ENCODE results near the gene PPM1D.

DNA sequence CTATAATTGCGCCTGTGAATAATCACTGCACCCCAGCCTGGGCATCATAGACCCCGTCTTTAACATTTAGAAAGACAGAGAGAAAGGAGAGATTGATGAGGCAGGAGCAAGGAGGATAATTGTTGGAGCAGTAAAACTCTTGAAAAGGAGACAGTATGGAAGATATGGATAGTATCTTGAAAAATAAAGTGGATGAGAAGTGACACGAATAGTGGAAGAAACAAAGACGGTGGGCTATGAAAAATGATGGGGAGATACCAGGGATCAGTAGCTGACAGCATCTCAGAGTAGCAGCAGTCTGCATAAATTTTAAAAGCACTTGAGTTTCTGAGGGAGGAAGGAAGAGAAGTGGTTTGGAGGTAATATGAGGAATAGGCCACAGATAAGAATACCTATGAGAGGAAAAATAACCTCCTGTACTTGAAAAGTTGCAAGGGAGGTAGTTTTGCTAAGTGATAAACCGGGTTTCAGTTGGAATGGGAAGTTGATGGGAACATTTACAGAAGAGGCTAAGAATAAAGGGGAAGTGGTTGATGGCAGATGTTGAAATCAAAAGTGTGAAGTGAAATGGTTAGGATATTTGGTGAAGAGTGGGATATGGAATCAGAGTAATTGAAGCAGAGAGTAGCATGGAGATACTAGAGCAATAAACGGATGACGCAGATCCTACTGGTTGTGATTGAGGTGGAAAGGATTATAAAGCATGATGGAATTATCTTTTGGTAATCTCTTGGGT lies 1.8 kb upstream of the PPM1D start:
- no peak for TF ChIP-seq EZH2 (IDR thresholded peaks at IDR 0.05; ENCODE audit: borderline replicate concordance, low read length)
- TF ChIP-seq, protein P1, sequence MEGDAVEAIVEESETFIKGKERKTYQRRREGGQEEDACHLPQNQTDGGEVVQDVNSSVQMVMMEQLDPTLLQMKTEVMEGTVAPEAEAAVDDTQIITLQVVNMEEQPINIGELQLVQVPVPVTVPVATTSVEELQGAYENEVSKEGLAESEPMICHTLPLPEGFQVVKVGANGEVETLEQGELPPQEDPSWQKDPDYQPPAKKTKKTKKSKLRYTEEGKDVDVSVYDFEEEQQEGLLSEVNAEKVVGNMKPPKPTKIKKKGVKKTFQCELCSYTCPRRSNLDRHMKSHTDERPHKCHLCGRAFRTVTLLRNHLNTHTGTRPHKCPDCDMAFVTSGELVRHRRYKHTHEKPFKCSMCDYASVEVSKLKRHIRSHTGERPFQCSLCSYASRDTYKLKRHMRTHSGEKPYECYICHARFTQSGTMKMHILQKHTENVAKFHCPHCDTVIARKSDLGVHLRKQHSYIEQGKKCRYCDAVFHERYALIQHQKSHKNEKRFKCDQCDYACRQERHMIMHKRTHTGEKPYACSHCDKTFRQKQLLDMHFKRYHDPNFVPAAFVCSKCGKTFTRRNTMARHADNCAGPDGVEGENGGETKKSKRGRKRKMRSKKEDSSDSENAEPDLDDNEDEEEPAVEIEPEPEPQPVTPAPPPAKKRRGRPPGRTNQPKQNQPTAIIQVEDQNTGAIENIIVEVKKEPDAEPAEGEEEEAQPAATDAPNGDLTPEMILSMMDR (conservative IDR thresholded peaks at IDR 0.05 in 1 of 2, IDR thresholded peaks at IDR 0.05 in 1 of 2; ENCODE audit: extremely low read depth in 1 of 2, insufficient read depth in 1 of 2, low read depth in 1 of 2, low read length in 2 of 2): no peak
